ENCODE measurements around the gene CAMSAP1. TPM values are rescaled to one million over a fixed set of nuclear protein-coding genes. Genes with fewer than 3 reads are reported as not detected.

Gene CAMSAP1
- total RNA-seq, 1 donor from 2014 or later, result 34.8 TPM

DNA sequence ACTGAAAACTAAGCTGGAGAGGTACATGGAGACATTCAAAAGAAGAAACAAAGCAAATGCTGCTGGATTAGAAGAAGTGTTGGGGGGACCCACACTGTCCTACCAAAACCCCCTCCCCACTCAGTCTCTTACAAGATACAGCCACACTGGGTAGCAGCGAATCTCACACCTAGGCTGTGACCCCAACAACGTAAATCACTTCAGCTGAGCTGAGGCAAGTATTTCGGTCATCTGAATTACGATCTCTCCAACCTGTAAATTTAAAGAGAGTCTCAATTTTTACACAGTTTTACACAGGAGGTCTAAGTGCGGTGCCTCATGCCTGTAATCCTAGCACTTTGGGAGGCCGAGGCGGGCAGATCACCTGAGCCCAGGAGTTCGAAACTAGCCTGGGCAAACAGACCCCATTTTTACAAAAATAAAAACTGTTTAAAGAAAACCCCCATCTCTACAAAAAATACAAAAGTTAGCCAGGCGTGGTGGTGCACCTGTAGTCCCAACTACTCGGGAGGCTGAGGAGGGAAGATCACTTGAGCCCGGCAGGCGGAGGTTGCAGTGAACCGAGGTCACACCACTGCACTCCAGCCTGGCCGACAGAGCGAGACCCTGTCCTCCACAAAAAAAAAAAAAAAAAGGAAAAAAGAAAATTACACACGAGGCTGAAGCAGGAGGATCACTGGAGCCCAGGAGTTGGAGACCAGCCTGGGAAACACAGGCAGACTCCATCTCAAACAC is 3.4 kb downstream of the CAMSAP1 start:
- peaks cover 15% of the 10 kb centered on the region for H3K36me3 Mint-ChIP-seq (ENCODE audit: low read depth, unreplicated experiment)
- H3K4me1 Mint-ChIP-seq (ENCODE audit: low read depth, unreplicated experiment), result peaks cover 14% of the 10 kb centered on the region
- FAIRE-seq (no peak), DNase-seq (ENCODE audit: low read depth) (no peak)
- Histone ChIP-seq H3K79me2 (ENCODE audit: insufficient read depth, low read length) (peaks cover 87% of the 10 kb centered on the region), H3K4me3 (ENCODE audit: insufficient read depth, low read depth, low read length) (no peak overlapping the region), H3K9ac (ENCODE audit: low read length) (no peak overlapping the region), H3K27me3 (ENCODE audit: insufficient read depth, low read length) (no peaks in the 10 kb centered on the region), H4K20me1 (ENCODE audit: insufficient read depth, low read length) (peaks cover 80% of the 10 kb centered on the region), H3K36me3 (ENCODE audit: insufficient read depth, low read length) (no peaks in the 10 kb centered on the region), H2AFZ (ENCODE audit: low read depth, low read length) (no peak overlapping the region), H3K9me3 (ENCODE audit: insufficient read depth, low read depth, low read length) (no peaks in the 10 kb centered on the region), H3K27ac (ENCODE audit: low read depth, low read length) (peak overlapping the region; percentile 3), H3K4me1 (ENCODE audit: insufficient read depth, low read length) (peaks cover 27% of the 10 kb centered on the region), H3K4me2 (ENCODE audit: low read length) (no peak overlapping the region)
- H3K9me3 Mint-ChIP-seq (ENCODE audit: unreplicated experiment), result peaks cover 16% of the 10 kb centered on the region
- H3K27me3 Mint-ChIP-seq (ENCODE audit: low read depth, unreplicated experiment), result no peaks in the 10 kb centered on the region
- H3K27ac Mint-ChIP-seq (ENCODE audit: unreplicated experiment), result no peak overlapping the region
- TF ChIP-seq CTCF (IDR thresholded peaks at IDR 0.05; ENCODE audit: insufficient read depth, low read depth, low read length), result no peak
- no peak for TF ChIP-seq EZH2 (IDR thresholded peaks at IDR 0.05; ENCODE audit: insufficient read depth, low read length)
- H3K4me3 Mint-ChIP-seq (ENCODE audit: unreplicated experiment), result no peak overlapping the region

DNA sequence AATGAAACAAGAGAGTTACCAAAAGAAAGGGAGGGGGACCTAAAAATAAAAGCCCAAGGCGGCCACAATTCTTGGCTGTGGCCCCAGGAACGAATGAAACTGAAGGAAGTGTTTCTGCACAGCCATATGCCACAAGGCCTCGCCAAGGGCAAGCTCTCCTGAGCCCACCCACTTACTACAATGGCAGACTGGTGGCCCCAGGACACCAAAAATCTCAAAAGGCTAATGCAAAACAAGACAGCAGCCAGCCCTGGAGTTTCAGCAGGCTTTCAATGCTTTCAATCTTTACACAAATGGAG is 4.0 kb downstream of the CAMSAP1 start:
- FAIRE-seq, result no peak
- Histone ChIP-seq H4K20me1 (ENCODE audit: insufficient read depth, low read length) (peaks cover 81% of the 10 kb centered on the region), H3K79me2 (ENCODE audit: insufficient read depth, low read length) (peaks cover 87% of the 10 kb centered on the region), H3K9me3 (ENCODE audit: insufficient read depth, low read depth, low read length) (no peaks in the 10 kb centered on the region), H3K36me3 (ENCODE audit: insufficient read depth, low read length) (no peaks in the 10 kb centered on the region), H3K27me3 (ENCODE audit: insufficient read depth, low read length) (no peaks in the 10 kb centered on the region), H3K4me1 (ENCODE audit: insufficient read depth, low read length) (peaks cover 20% of the 10 kb centered on the region), H3K4me3 (ENCODE audit: insufficient read depth, low read depth, low read length) (no peak overlapping the region), H3K27ac (ENCODE audit: low read depth, low read length) (no peak overlapping the region), H3K9ac (ENCODE audit: low read length) (no peak overlapping the region), H3K4me2 (ENCODE audit: low read length) (no peak overlapping the region), H2AFZ (ENCODE audit: low read depth, low read length) (no peak overlapping the region)
- H3K27me3 Mint-ChIP-seq (ENCODE audit: low read depth, unreplicated experiment), result no peaks in the 10 kb centered on the region
- no peak overlapping the region for H3K27ac Mint-ChIP-seq (ENCODE audit: unreplicated experiment)
- no peak for DNase-seq (ENCODE audit: low read depth)
- H3K4me1 Mint-ChIP-seq (ENCODE audit: low read depth, unreplicated experiment), result peaks cover 11% of the 10 kb centered on the region
- H3K9me3 Mint-ChIP-seq (ENCODE audit: unreplicated experiment), result peaks cover 10% of the 10 kb centered on the region
- H3K4me3 Mint-ChIP-seq (ENCODE audit: unreplicated experiment), result no peak overlapping the region
- TF ChIP-seq CTCF (IDR thresholded peaks at IDR 0.05; ENCODE audit: insufficient read depth, low read depth, low read length) (no peak), EZH2 (IDR thresholded peaks at IDR 0.05; ENCODE audit: insufficient read depth, low read length) (no peak)
- peaks cover 12% of the 10 kb centered on the region for H3K36me3 Mint-ChIP-seq (ENCODE audit: low read depth, unreplicated experiment)

- H3K4me3 ChIP-seq (ENCODE audit: insufficient read depth, low read depth, low read length), result no peak overlapping the region
- H3K36me3 Mint-ChIP-seq (ENCODE audit: low read depth, unreplicated experiment), result peaks cover 12% of the 10 kb centered on the region
- DNase-seq (ENCODE audit: low read depth), result no peak
- H4K20me1 ChIP-seq (ENCODE audit: insufficient read depth, low read length), result peaks cover 86% of the 10 kb centered on the region
- H3K27ac Mint-ChIP-seq (ENCODE audit: unreplicated experiment), result no peak overlapping the region
- peaks cover 17% of the 10 kb centered on the region for H3K4me1 ChIP-seq (ENCODE audit: insufficient read depth, low read length)
- peaks cover 88% of the 10 kb centered on the region for H3K79me2 ChIP-seq (ENCODE audit: insufficient read depth, low read length)
- H3K4me2 ChIP-seq (ENCODE audit: low read length), result no peak overlapping the region
- H3K36me3 ChIP-seq (ENCODE audit: insufficient read depth, low read length), result no peaks in the 10 kb centered on the region
- peaks cover 12% of the 10 kb centered on the region for H3K4me1 Mint-ChIP-seq (ENCODE audit: low read depth, unreplicated experiment)
- H3K27ac ChIP-seq (ENCODE audit: low read depth, low read length), result no peak overlapping the region
- TF ChIP-seq EZH2 (IDR thresholded peaks at IDR 0.05; ENCODE audit: insufficient read depth, low read length) (no peak), CTCF (IDR thresholded peaks at IDR 0.05; ENCODE audit: insufficient read depth, low read depth, low read length) (no peak)
- no peak overlapping the region for H3K9ac ChIP-seq (ENCODE audit: low read length)
- no peak overlapping the region for H2AFZ ChIP-seq (ENCODE audit: low read depth, low read length)
- H3K27me3 ChIP-seq (ENCODE audit: insufficient read depth, low read length), result no peaks in the 10 kb centered on the region
- H3K27me3 Mint-ChIP-seq (ENCODE audit: low read depth, unreplicated experiment), result no peaks in the 10 kb centered on the region
- no peak for FAIRE-seq
- H3K9me3 Mint-ChIP-seq (ENCODE audit: unreplicated experiment), result peaks cover 10% of the 10 kb centered on the region
- H3K4me3 Mint-ChIP-seq (ENCODE audit: unreplicated experiment), result no peak overlapping the region
- H3K9me3 ChIP-seq (ENCODE audit: insufficient read depth, low read depth, low read length), result no peaks in the 10 kb centered on the region
These were observed 4.5 kb downstream of the CAMSAP1 start for GRCh38 chr9:135902655-135903357.
